ENCODE measurements around the gene ZFP82. TPM values are rescaled to one million over a fixed set of nuclear protein-coding genes. Genes with fewer than 3 reads are reported as not detected.

Gene ZFP82
- total RNA-seq, 4 donors from 2014 or later, result 1.1 to 4.1 (median 1.5) TPM

DNA sequence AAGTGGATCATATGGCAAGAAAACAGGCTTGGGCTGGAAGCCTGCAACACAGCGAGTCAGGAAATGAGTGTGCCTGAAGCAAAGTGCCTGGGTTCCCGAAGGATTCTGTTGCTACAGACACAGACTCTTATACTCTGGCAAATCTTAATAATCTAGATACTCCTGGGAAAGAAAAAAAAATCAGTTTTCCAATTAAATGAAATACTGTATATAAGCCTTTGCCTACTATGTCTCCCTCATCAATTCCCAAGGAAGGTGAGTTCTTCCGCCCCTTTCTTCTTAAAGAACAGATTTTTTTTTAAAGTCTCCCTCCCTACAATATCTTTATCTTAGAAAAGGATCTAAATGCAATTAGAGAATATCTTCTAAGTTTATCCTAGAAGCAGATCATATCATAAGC is 10.3 kb downstream of the ZFP82 start:
- WGBS, 2 donors, result 95 to 97% methylated on average over 3 of the region's 3 CpGs
- TF ChIP-seq CTCF (IDR thresholded peaks at IDR 0.05) (no peak), POLR2A (IDR thresholded peaks at IDR 0.05) (no peak)
- H3K4me3 ChIP-seq (ENCODE audit: low read depth, poor library complexity, severe bottlenecking), result no peak overlapping the region
- no peak for DNase-seq (ENCODE audit: low spot score in 2 of 2)
- intact Hi-C loops (cut with DNase I; ENCODE audit: low total_unique reads), result no loop called here

DNA sequence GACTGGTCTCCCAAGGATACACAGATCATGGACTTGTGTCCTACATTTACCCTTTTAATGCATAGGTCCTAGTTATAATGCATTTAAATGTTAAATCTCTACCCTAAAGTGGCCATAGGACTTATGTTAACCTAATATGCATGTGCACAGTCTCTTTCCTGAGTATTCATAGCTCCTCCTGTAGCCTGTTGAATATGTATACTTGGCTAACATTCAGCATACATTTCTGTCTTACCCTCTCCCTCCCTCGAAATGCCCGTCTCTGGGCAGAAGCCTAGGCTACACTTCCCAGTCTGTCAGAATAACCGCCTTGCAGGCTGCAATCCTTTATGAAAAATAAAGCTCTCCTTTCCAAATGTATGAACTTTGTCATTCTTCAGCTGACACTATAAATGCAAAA is 13.9 kb downstream of the ZFP82 start:
- H3K4me3 ChIP-seq (ENCODE audit: low read depth, poor library complexity, severe bottlenecking), result no peak overlapping the region
- TF ChIP-seq CTCF (IDR thresholded peaks at IDR 0.05) (no peak), POLR2A (IDR thresholded peaks at IDR 0.05) (no peak)
- intact Hi-C loops (cut with DNase I; ENCODE audit: low total_unique reads), result no loop called here
- 95% methylated on average over 3 of the region's 3 CpGs for WGBS, 2 donors
- no peak for DNase-seq (ENCODE audit: low spot score in 2 of 2)

DNA sequence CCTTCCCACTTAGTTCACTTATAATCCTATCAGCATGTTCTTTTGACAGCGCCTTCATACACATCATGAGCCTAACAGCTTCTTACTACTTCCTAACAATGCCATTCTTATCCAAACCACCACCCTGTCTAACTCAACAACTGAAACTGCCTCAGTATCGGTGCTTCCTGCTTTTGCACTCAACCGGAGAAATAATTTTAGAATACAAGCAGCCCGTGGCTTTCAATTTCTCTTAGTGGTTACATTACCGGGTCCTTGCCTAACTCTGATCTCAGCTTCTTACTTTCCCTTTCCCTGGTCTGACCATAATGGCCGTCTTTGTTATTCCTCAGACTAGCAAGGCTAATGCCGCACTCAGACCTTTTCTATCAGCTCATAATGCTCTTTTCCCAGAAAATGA is 17.0 kb downstream of the ZFP82 start:
- 89 to 95% methylated on average over 7 of the region's 7 CpGs for WGBS, 2 donors
- TF ChIP-seq POLR2A (IDR thresholded peaks at IDR 0.05) (no peak), CTCF (IDR thresholded peaks at IDR 0.05) (no peak)
- DNase-seq (ENCODE audit: low spot score in 2 of 2), result no peak
- H3K4me3 ChIP-seq (ENCODE audit: low read depth, poor library complexity, severe bottlenecking), result no peak overlapping the region
- intact Hi-C loops (cut with DNase I; ENCODE audit: low total_unique reads), result no loop called here

- WGBS, 2 donors, result 83 to 96% methylated on average over 3 of the region's 3 CpGs
- intact Hi-C loops (cut with DNase I; ENCODE audit: low total_unique reads), result loop anchor here (5.0 kb wide), 1 partner anchor 606 kb away; no protein-coding TSS in a partner anchor
- DNase-seq (ENCODE audit: low spot score in 2 of 2), result no peak
Measured at GRCh38 chr19:36398571-36398970, 19.9 kb downstream of the ZFP82 start.

GRCh38 chr19:36392916-36393673 is 25.3 kb downstream of the ZFP82 start:
- DNase-seq (ENCODE audit: low spot score in 2 of 2), result no peak
- TF ChIP-seq CTCF (IDR thresholded peaks at IDR 0.05) (no peak), POLR2A (IDR thresholded peaks at IDR 0.05) (no peak)
- intact Hi-C loops (cut with DNase I; ENCODE audit: low total_unique reads), result no loop called here
- 95 to 97% methylated on average over 11 of the region's 11 CpGs for WGBS, 2 donors
- H3K4me3 ChIP-seq (ENCODE audit: low read depth, poor library complexity, severe bottlenecking), result no peak overlapping the region

More at GRCh38 chr19:36398571-36398970, 19.9 kb downstream of the ZFP82 start:
- H3K4me3 ChIP-seq (ENCODE audit: low read depth, poor library complexity, severe bottlenecking), result no peak overlapping the region
- TF ChIP-seq CTCF (IDR thresholded peaks at IDR 0.05), result no peak
- no peak for TF ChIP-seq POLR2A (IDR thresholded peaks at IDR 0.05)

- TF ChIP-seq POLR2A (IDR thresholded peaks at IDR 0.05), result no peak
Measured at GRCh38 chr19:36379510-36379819, 39.0 kb downstream of the ZFP82 start.

More at GRCh38 chr19:36379510-36379819, 39.0 kb downstream of the ZFP82 start:
- DNase-seq (ENCODE audit: low spot score in 2 of 2), result no peak
- peak overlapping the region; percentile 63 for H3K4me3 ChIP-seq (ENCODE audit: low read depth, poor library complexity, severe bottlenecking)
- WGBS, 2 donors, result 49 to 70% methylated on average over 10 of the region's 10 CpGs
- intact Hi-C loops (cut with DNase I; ENCODE audit: low total_unique reads), result no loop called here
